Stimulated activated CD4-positive, alpha-beta T cell treated with anti-CD3 and anti-CD28 coated beads, Interleukin-4, amount 100 ng/mL, for 1 hour (primary cell): Measurements from ENCODE around the gene CDH9.
"Not testable (repeated sequence)": the region's sequence is repeated elsewhere in the genome, so short reads cannot be mapped to it uniquely, and the experiment has no call there.

Source experiments
- DNase-seq: peaks from one replicate; pipeline ENCODE4 v3.0.0-alpha.2; 2020

Gene CDH9

GRCh38 chr5:26942481-26942880 lies 95.9 kb downstream of the CDH9 start:
- no peak for DNase-seq

- no peak for DNase-seq
These were observed 97.4 kb downstream of the CDH9 start for GRCh38 chr5:26940994-26941393.

- DNase-seq, result no peak
These were observed 106.1 kb downstream of the CDH9 start for GRCh38 chr5:26932238-26932637.

DNA sequence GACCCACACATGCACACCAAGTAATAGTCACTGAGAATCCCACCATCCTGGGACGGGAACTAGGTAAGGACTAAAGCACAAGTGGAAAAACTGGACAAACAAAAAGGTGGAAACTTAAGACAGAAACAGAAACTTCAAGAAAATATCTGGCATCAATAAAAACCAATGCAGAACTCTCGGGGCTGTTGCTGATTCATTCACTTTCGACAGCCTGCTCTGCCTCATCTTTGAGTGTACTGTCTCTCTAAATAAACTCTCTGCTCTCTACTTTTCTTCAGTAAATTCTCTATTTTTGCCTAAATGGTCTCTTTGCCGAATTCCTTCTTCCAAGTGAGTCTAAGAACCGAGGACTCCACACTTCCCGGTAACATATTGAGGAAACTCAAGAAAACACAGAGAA lies 116.9 kb downstream of the CDH9 start:
- DNase-seq, result no peak

- DNase-seq, result no peak
These were observed 134.9 kb downstream of the CDH9 start for GRCh38 chr5:26903469-26903868.

GRCh38 chr5:26894719-26895263 lies 143.6 kb downstream of the CDH9 start:
- no peak for DNase-seq

DNA sequence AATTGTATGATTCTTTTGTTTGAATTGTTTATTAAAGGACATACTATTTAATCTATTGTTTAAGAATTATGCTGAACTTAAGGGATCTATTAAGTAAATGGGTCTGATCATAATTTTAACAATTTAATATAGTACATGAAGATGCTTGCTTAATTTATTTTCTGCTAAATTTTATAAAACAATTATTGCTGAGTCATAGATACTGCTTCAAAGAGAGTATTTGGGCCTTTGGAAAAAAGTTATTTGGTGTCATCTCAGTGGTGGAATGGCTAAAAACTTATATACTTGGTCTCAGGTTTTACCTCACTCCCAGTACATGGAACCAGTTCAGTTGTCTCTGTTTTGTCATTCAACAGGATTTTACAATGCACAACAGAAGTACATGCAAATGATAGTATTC lies 145.3 kb downstream of the CDH9 start:
- DNase-seq, result no peak

DNA sequence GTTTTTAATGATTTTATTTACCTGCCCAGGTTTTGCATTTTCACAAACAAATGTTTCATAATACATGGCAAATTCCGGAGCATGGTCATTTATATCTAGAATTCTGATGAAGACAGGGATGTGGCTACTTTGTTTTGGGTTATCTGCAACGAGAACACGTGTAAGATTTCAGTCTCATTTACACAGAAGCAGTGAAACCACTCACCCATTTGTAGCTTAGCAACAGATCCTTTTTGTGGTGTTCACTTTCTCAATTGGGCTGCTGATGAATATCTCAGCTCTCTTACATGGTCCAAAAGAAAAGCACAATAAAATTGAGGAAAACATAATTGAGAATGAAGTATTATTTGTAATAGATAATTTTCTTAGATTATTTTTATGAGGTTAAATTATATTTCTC lies 148.6 kb downstream of the CDH9 start:
- DNase-seq, result no peak

GRCh38 chr5:26884481-26884880 lies 153.9 kb downstream of the CDH9 start:
- no peak for DNase-seq

- DNase-seq, result no peak
These were observed 155.0 kb downstream of the CDH9 start for GRCh38 chr5:26883375-26883774.

GRCh38 chr5:26881901-26882300 lies 156.5 kb downstream of the CDH9 start:
- no peak for DNase-seq

DNA sequence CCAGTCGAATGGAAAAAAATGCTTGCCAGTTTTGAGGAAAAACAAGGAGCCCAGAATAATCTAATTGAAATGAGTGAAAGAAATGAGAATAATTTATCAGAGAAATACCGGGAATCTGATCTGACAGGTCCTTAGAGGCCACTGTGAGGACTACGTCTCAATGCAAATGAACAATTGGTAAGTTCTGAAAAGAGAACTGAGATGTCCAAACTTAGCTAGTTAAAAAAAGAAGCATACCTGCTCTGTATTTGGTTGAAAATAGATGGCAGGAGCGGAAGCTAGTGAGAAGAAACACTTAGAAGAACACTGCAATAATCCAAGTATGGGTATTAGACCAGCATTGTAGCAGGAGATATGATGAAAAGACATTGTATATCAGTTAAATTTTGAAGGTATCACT lies 161.2 kb downstream of the CDH9 start:
- no peak for DNase-seq

- no peak for DNase-seq
These were observed 166.0 kb downstream of the CDH9 start for GRCh38 chr5:26872337-26872736.

GRCh38 chr5:26869781-26870180 lies 168.6 kb downstream of the CDH9 start:
- no peak for DNase-seq

GRCh38 chr5:26868504-26868903 lies 169.9 kb downstream of the CDH9 start:
- no peak for DNase-seq

DNA sequence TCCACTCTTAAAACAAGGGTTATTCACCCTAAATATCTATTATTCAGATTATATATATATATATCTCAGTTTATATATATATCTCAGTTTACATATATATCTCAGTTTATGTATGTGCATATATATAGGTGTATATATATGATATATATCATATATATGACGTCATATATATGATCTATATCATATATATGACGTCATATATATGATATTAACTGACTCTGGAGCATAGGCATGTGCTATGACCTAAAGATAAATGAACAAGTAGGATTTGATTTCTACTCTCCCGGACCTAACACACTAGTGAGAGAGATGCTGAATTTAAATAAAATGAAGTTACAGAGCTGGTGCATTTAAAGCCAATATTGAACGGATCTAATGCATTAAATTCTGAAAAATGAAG lies 174.3 kb downstream of the CDH9 start:
- DNase-seq, result no peak

- DNase-seq, result no peak
These were observed 182.1 kb downstream of the CDH9 start for GRCh38 chr5:26856238-26856637.

DNA sequence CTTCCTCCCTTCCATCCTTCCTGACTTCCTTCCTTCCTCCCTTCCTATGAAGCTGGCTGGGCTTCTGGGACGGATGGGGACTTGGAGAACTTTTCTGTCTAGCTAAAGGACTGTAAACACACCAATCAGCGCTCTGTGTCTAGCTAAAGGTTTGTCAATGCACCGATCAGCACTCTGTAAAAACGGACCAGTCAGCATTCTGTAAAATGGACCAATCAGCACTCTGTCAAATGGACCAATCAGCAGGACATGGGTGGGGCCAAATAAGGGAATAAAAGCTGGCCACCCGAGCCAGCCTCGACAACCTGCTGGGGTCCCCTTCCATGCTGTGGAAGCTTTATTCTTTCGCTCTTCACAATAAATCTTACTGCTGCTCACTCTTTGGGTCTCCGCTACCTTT lies 185.9 kb downstream of the CDH9 start:
- not testable (repeated sequence) for DNase-seq

DNA sequence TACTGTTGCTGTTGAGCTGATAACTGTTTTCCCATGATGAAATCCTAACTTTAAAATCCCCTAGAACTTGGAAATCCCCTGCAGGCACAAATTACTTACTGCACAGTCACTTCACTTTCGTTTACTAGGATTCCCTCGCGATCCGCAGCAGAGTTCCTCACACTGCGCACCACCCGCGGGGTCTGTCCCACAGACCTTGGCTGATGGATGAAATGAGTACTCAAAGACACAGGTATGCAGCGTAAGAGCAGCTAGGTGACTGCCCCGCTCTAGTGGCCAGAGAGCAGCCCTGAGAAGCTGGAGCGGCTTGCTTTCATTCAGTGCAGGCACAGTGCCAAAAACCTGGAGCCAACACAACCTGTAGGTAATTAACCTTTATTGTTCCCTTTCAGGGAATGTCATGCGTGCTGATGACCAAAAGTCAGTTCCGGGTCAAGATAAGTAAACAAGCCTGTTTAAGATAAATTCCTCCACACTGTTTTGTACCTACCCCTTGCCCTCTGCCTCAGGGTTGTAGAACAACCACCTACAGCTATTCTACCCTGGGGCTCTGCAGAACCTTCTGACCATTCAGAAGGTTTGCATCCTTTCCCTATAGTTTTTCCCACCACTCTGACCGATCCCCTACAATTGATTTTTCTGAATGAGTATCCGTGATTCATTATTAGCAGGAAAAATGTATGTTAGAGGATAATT lies 191.2 kb downstream of the CDH9 start:
- DNase-seq, result no peak

DNA sequence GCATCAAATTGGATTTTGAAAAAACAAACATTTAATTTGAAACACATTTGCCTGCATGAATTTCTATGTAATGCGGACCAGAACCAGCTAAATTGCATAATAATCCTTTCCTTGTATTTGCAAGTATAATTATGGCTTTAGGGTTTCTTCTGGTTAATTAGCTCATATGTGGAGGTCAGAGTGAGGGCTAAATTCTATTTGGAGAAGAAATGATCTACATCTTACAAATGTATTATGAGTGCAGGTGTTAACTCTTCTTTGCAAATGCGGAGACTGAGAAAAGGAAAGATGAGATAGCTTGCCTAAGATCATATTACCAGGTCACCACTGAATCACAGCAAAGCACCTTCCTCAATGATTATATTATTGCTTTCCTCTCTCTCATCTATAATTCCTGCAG lies 194.7 kb downstream of the CDH9 start:
- DNase-seq, result no peak

DNA sequence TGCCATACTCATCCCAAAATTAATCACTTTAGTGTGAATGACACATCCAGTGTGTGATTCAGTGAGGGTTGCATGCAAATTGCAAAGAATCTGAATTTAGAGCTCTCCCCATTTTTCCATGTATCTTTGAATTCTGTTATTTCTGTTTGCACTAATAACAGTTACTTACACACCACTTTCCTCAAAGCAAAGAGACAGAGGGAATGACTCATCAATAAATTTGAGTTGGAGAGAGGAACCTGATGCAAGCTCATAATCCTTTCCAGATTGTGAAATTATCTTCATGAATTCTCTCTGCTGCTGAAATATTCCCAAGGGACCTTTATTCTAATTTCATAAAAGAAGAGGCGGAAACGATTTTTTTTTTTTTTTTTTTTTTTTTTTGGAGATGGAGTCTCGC lies 204.8 kb downstream of the CDH9 start:
- DNase-seq, result no peak
